GM18873 (cell line): ENCODE measurements around the gene HUWE1.
"Not testable (repeated sequence)": the region's sequence is repeated elsewhere in the genome, so short reads cannot be mapped to it uniquely, and the experiment has no call there.

Experiments
- ATAC-seq: cut with Tn5 transposase; IDR thresholded peaks from one replicate; pipeline ENCODE4 v1.9.1; 2021; ENCODE audit warnings: mild to moderate bottlenecking, moderate library complexity, moderate number of reproducible peaks; ENCODE audit not compliant: unreplicated experiment, low FRiP score

HUWE1 gene

GRCh38 chrX:53547668-53548067 is 138.9 kb downstream of the HUWE1 start:
- no peak for ATAC-seq

- no peak for ATAC-seq
Measured at GRCh38 chrX:53544936-53545335, 141.6 kb downstream of the HUWE1 start.

- no peak for ATAC-seq
Measured at GRCh38 chrX:53538781-53539180, 147.7 kb downstream of the HUWE1 start.

- ATAC-seq = not testable (repeated sequence)
Measured at GRCh38 chrX:53531255-53531966, 155.1 kb downstream of the HUWE1 start.

DNA sequence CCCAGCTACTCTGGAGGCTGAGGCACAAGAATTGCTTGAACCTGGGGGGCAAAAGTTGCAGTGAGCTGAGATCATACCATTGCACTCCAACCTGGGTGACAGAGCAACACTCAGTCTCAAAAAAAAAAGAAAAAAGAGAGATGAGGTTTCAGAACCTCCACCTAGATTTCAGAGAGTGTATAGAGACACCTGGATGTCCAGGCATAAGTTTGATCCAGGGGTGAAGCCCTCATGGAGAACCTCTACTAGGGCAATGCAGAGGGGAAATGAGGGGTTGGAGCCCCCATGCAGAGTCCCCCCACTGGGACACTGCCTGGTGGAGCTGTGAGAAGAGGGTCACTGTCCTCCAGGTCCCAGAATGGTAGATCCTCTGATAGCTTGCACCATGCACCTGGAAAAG is 159.5 kb downstream of the HUWE1 start:
- ATAC-seq = no peak

GRCh38 chrX:53511322-53511721 is 175.2 kb downstream of the HUWE1 start:
- ATAC-seq = no peak

GRCh38 chrX:53504035-53504434 is 182.5 kb downstream of the HUWE1 start:
- not testable (repeated sequence) for ATAC-seq

DNA sequence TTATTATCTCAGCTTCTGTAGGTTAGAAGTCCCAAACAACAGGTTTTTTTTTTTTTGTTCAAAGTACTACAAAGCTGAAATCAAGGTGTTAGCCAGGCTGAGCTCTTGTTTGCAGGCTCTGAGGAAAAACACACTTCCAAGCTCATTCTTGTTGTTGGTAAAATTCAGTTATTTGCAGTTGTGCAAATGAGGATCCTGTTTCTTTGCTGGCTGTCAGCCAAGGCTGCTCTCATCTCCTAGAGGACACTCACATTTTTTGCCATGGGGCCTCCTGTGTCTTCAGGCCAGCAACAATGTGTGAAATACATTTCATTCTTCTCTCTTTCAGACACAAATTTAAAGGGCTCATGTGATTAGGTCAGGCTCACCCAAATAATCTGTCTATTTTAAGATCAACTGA is 192.1 kb downstream of the HUWE1 start:
- no peak for ATAC-seq

- ATAC-seq = no peak
Measured at GRCh38 chrX:53486285-53486684, 200.2 kb downstream of the HUWE1 start.

DNA sequence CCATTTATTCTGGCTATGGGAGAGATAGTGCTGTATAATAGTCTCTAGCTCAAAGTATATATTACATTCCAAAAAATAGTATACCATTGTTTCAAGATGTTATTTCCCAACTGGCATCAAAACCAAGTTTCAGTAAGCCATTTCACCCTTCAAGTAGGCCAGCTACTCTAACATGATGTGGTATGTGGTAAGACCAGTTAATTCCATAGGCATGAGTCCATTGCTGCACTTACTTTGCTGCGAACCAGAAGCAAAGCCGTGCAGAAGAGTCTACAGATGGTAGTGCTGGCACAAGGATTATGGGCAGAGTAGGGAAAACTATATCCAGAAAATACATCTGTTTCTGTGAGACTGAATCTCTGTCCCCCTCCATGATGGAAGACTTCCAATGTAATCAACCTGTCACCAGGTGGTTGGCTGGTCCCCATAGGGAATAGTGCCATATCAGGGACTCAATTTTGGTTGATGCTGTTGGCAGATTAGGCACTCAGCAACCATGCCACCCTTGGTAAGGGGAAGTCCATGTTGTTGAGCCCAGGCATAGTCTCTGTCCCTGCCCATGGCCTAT is 202.6 kb downstream of the HUWE1 start:
- ATAC-seq = no peak

DNA sequence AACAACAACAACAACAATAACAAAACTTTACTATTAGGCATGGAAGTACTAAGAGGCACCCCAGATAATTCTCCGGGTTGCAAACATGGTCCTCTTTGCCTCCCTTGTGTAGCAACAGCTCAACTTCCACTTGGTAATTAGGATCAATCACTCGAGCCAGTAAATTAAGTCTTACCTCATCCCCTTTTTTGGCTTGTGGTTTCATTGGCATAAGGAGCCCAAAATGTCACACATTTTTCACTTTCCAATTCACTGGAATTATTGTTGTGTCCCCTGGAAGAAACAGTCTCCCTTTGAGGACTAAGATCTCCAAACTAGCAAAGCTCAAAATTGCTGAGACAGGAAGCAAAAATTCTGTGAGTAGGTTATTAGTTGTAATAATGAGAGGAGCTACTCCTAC is 203.1 kb downstream of the HUWE1 start:
- no peak for ATAC-seq
